Testis (tissue), 3 donors: ENCODE measurements around the gene TBC1D5. TPM values are rescaled to one million over a fixed set of nuclear protein-coding genes. Genes with fewer than 3 reads are reported as not detected.
A peak's percentile ranks its signal among the peaks of the same experiment; 100 is the strongest.

Experiments used
- DNase-seq: peaks from one replicate; pipeline ENCODE4 v3.0.0-alpha.2; 2019
- H3K27ac ChIP-seq, 2 donors: fragments of 200-600 bp; sonication (generic); one replicate each; pipeline ENCODE4 v1.5.1; 2019
- H3K27me3 ChIP-seq: fragments of 200-600 bp; sonication (generic); one replicate; pipeline ENCODE4 v1.5.1; 2019
- H3K36me3 ChIP-seq: fragments of 200-600 bp; sonication (generic); one replicate; pipeline ENCODE4 v1.5.1; 2017; ENCODE audit warnings: low read depth; ENCODE audit errors: missing control alignments
- H3K4me1 ChIP-seq: fragments of 200-600 bp; sonication (generic); one replicate; pipeline ENCODE4 v1.5.1; 2019
- H3K4me3 ChIP-seq, 2 donors: fragments of 200-600 bp; sonication (generic); one replicate each; pipeline ENCODE4 v1.5.1; 2017 to 2019
- H3K9me3 ChIP-seq: fragments of 200-600 bp; sonication (generic); one replicate; pipeline ENCODE4 v1.5.1; 2017
- CTCF ChIP-seq, 3 experiments: fragments of 450-650 bp in 2 of 3; fragments of 200-600 bp in 1 of 3; sonication (generic) in 1 of 3; IDR thresholded peaks; one replicate each; pipeline ENCODE4 v1.5.1; 2016 to 2019; ENCODE audit warnings: antibody characterized with exemption in 3 of 3, mild to moderate bottlenecking in 2 of 3, moderate library complexity in 1 of 3
- POLR2A ChIP-seq: fragments of 450-650 bp; IDR thresholded peaks from one replicate; pipeline ENCODE4 v1.6.1; 2017; ENCODE audit warnings: antibody characterized with exemption, mild to moderate bottlenecking, moderate library complexity
- WGBS, 2 donors: methylation state at CpG; one replicate each; pipeline ENCODE4 v1.1.5; 2018; 5-methylcytosine and 5-hydroxymethylcytosine counted together
- intact Hi-C: fragments of 100-400 bp; cut with DNase I; formaldehyde crosslinking; loops from one replicate; pipeline ENCODE4 v1.15.1; 2023; ENCODE audit warnings: low total_unique reads
- polyA plus RNA-seq: library from polyadenylated mRNA; stranded (reverse); fragments of 350-450 nt; fragmentation: Illumina TruSeq; extraction: RNeasy Lipid Tissue Mini Kit (QIAGEN cat#74804); gene quantifications from one replicate; pipeline ENCODE4 v1.2.3, GENCODE V29; 2014; ENCODE audit warnings: low read depth, low replicate concordance; ENCODE audit not compliant: insufficient read depth
- total RNA-seq, 2 donors: library from RNA; depleted of rRNA; stranded (reverse); fragments of >200 nt; gene quantifications; one replicate each; pipeline ENCODE4 v1.2.3, GENCODE V29; 2016

The TBC1D5 gene
- total and polyA plus RNA-seq, 3 donors from 2014 or later: 47.8 to 98.1 (median 95.4) TPM

- DNase-seq: no peak
- no peaks in the 10 kb centered on the region for H3K36me3 ChIP-seq
- H3K9me3 ChIP-seq: no peaks in the 10 kb centered on the region
- H3K27ac ChIP-seq: no peak overlapping the region
- no peaks in the 10 kb centered on the region for H3K27me3 ChIP-seq
- TF ChIP-seq POLR2A (no peak), CTCF (IDR thresholded peaks at IDR 0.05) (no peak)
- intact Hi-C loops: no loop called here
- H3K4me3 ChIP-seq: no peak overlapping the region
- no peaks in the 10 kb centered on the region for H3K4me1 ChIP-seq
These were observed 482.2 kb downstream of the TBC1D5 start for GRCh38 chr3:17260257-17260656.

GRCh38 chr3:17259685-17260084 is 482.7 kb downstream of the TBC1D5 start:
- Histone ChIP-seq H3K4me3 (no peak overlapping the region), H3K27ac (no peak overlapping the region), H3K9me3 (no peaks in the 10 kb centered on the region), H3K36me3 (no peaks in the 10 kb centered on the region), H3K27me3 (no peaks in the 10 kb centered on the region), H3K4me1 (no peaks in the 10 kb centered on the region)
- DNase-seq: no peak
- intact Hi-C loops: loop anchor here (10.0 kb wide), 1 partner anchor 585 kb away; no protein-coding TSS in a partner anchor
- WGBS, 2 donors: 85 to 91% methylated on average over 5 of the region's 5 CpGs
- TF ChIP-seq POLR2A (no peak), CTCF (IDR thresholded peaks at IDR 0.05) (no peak)

- Histone ChIP-seq H3K4me1 (no peaks in the 10 kb centered on the region), H3K4me3 (no peak overlapping the region), H3K36me3 (no peaks in the 10 kb centered on the region), H3K9me3 (no peaks in the 10 kb centered on the region), H3K27ac (no peak overlapping the region), H3K27me3 (no peaks in the 10 kb centered on the region)
- intact Hi-C loops: loop anchor here (10.0 kb wide), 1 partner anchor 586 kb away; no protein-coding TSS in a partner anchor
- peak; percentile 23 for DNase-seq
- WGBS, 2 donors: 31 to 35% methylated on average over 3 of the region's 3 CpGs
- TF ChIP-seq CTCF (IDR thresholded peaks at IDR 0.05) (peak in 2 of 3 experiments; percentile 70 to 80), POLR2A (no peak)
These were observed 483.5 kb downstream of the TBC1D5 start for GRCh38 chr3:17258823-17259436.

GRCh38 chr3:17257269-17257668 is 485.2 kb downstream of the TBC1D5 start:
- intact Hi-C loops: loop anchor here (10.0 kb wide), 1 partner anchor 588 kb away; no protein-coding TSS in a partner anchor
- Histone ChIP-seq H3K4me1 (no peaks in the 10 kb centered on the region), H3K9me3 (no peaks in the 10 kb centered on the region), H3K4me3 (no peak overlapping the region), H3K27me3 (no peaks in the 10 kb centered on the region), H3K36me3 (no peaks in the 10 kb centered on the region), H3K27ac (no peak overlapping the region)
- DNase-seq: no peak
- TF ChIP-seq POLR2A: no peak
- no peak for TF ChIP-seq CTCF (IDR thresholded peaks at IDR 0.05)

GRCh38 chr3:17243621-17244020 is 498.8 kb downstream of the TBC1D5 start:
- no peak for TF ChIP-seq CTCF (IDR thresholded peaks at IDR 0.05)
- no peak for TF ChIP-seq POLR2A
- no peaks in the 10 kb centered on the region for H3K27me3 ChIP-seq
- H3K36me3 ChIP-seq: no peaks in the 10 kb centered on the region
- no peak overlapping the region for H3K27ac ChIP-seq
- no peak overlapping the region for H3K4me3 ChIP-seq
- no peaks in the 10 kb centered on the region for H3K9me3 ChIP-seq
- no peak for DNase-seq
- H3K4me1 ChIP-seq: no peaks in the 10 kb centered on the region
- 89 to 92% methylated on average over 1 of the region's 1 CpG for WGBS, 2 donors
- intact Hi-C loops: no loop called here
